Measurements from ENCODE around the gene RSRP1.

The RSRP1 gene

GRCh38 chr1:25256578-25256965 lies 9.3 kb upstream of the RSRP1 start:
- no peaks in the 10 kb centered on the region for H3K27me3 ChIP-seq (ENCODE audit: control insufficient read depth in 5 of 5, insufficient read depth in 4 of 5, low read length in 5 of 5)
- H3K4me3 ChIP-seq (ENCODE audit: low read depth in 1 of 5, low read length in 5 of 5): no peak overlapping the region
- peaks cover 0 to 3% (median 0%) of the 10 kb centered on the region in 5 donors for H3K4me1 ChIP-seq (ENCODE audit: control insufficient read depth in 5 of 5, insufficient read depth in 5 of 5, low read length in 5 of 5)
- H3K27ac ChIP-seq (ENCODE audit: low read depth, low read length): no peak overlapping the region
- no peaks in the 10 kb centered on the region for H3K36me3 ChIP-seq (ENCODE audit: control insufficient read depth in 5 of 5, insufficient read depth in 5 of 5, low read length in 5 of 5)
- H3K9ac ChIP-seq (ENCODE audit: low read length in 5 of 5): no peak overlapping the region
- H3K9me3 ChIP-seq (ENCODE audit: control insufficient read depth in 5 of 5, low read length in 5 of 5): no peaks in the 10 kb centered on the region

- H3K4me3 ChIP-seq (ENCODE audit: low read depth in 1 of 5, low read length in 5 of 5): no peak overlapping the region
- no peak overlapping the region for H3K27ac ChIP-seq (ENCODE audit: low read depth, low read length)
- H3K9ac ChIP-seq (ENCODE audit: low read length in 5 of 5): no peak overlapping the region
- no peaks in the 10 kb centered on the region for H3K9me3 ChIP-seq (ENCODE audit: control insufficient read depth in 5 of 5, low read length in 5 of 5)
- H3K36me3 ChIP-seq (ENCODE audit: control insufficient read depth in 5 of 5, insufficient read depth in 5 of 5, low read length in 5 of 5): no peaks in the 10 kb centered on the region
- peaks cover 0 to 3% (median 0%) of the 10 kb centered on the region in 5 donors for H3K4me1 ChIP-seq (ENCODE audit: control insufficient read depth in 5 of 5, insufficient read depth in 5 of 5, low read length in 5 of 5)
- no peaks in the 10 kb centered on the region for H3K27me3 ChIP-seq (ENCODE audit: control insufficient read depth in 5 of 5, insufficient read depth in 4 of 5, low read length in 5 of 5)
Observed at GRCh38 chr1:25255706-25256577, 8.7 kb upstream of the RSRP1 start.

GRCh38 chr1:25253911-25254310 lies 6.7 kb upstream of the RSRP1 start:
- Histone ChIP-seq H3K9me3 (ENCODE audit: control insufficient read depth in 5 of 5, low read length in 5 of 5) (no peaks in the 10 kb centered on the region), H3K27ac (ENCODE audit: low read depth, low read length) (no peak overlapping the region), H3K27me3 (ENCODE audit: control insufficient read depth in 5 of 5, insufficient read depth in 4 of 5, low read length in 5 of 5) (no peaks in the 10 kb centered on the region), H3K36me3 (ENCODE audit: control insufficient read depth in 5 of 5, insufficient read depth in 5 of 5, low read length in 5 of 5) (no peaks in the 10 kb centered on the region), H3K4me3 (ENCODE audit: low read depth in 1 of 5, low read length in 5 of 5) (no peak overlapping the region), H3K9ac (ENCODE audit: low read length in 5 of 5) (no peak overlapping the region), H3K4me1 (ENCODE audit: control insufficient read depth in 5 of 5, insufficient read depth in 5 of 5, low read length in 5 of 5) (no peaks in the 10 kb centered on the region)

- Histone ChIP-seq H3K4me1 (ENCODE audit: control insufficient read depth in 5 of 5, insufficient read depth in 5 of 5, low read length in 5 of 5) (peaks cover 2 to 40% (median 34%) of the 10 kb centered on the region in 5 donors), H3K4me3 (ENCODE audit: low read depth in 1 of 5, low read length in 5 of 5) (peak overlapping the region; percentile 62 to 99 (median 98)), H3K9me3 (ENCODE audit: control insufficient read depth in 5 of 5, low read length in 5 of 5) (no peaks in the 10 kb centered on the region), H3K27ac (ENCODE audit: low read depth, low read length) (peak overlapping the region; percentile 97), H3K27me3 (ENCODE audit: control insufficient read depth in 5 of 5, insufficient read depth in 4 of 5, low read length in 5 of 5) (no peaks in the 10 kb centered on the region), H3K36me3 (ENCODE audit: control insufficient read depth in 5 of 5, insufficient read depth in 5 of 5, low read length in 5 of 5) (peaks cover 18 to 24% (median 21%) of the 10 kb centered on the region in 5 donors), H3K9ac (ENCODE audit: low read length in 5 of 5) (peak overlapping the region in 4 of 5 donors; percentile 63 to 87 (median 72))
Observed at GRCh38 chr1:25247829-25248754, 838 bp upstream of the RSRP1 start.

GRCh38 chr1:25246600-25247023 lies 642 bp downstream of the RSRP1 start:
- Histone ChIP-seq H3K9me3 (ENCODE audit: control insufficient read depth in 5 of 5, low read length in 5 of 5) (no peaks in the 10 kb centered on the region), H3K36me3 (ENCODE audit: control insufficient read depth in 5 of 5, insufficient read depth in 5 of 5, low read length in 5 of 5) (peaks cover 28 to 38% (median 36%) of the 10 kb centered on the region in 5 donors), H3K27ac (ENCODE audit: low read depth, low read length) (peak overlapping the region; percentile 97), H3K4me1 (ENCODE audit: control insufficient read depth in 5 of 5, insufficient read depth in 5 of 5, low read length in 5 of 5) (peaks cover 2 to 40% (median 34%) of the 10 kb centered on the region in 5 donors), H3K4me3 (ENCODE audit: low read depth in 1 of 5, low read length in 5 of 5) (peak overlapping the region; percentile 85 to 99 (median 99)), H3K27me3 (ENCODE audit: control insufficient read depth in 5 of 5, insufficient read depth in 4 of 5, low read length in 5 of 5) (no peaks in the 10 kb centered on the region), H3K9ac (ENCODE audit: low read length in 5 of 5) (peak overlapping the region; percentile 77 to 98 (median 96))

GRCh38 chr1:25245809-25246599 lies 1.2 kb downstream of the RSRP1 start:
- Histone ChIP-seq H3K27ac (ENCODE audit: low read depth, low read length) (peak overlapping the region; percentile 97), H3K4me3 (ENCODE audit: low read depth in 1 of 5, low read length in 5 of 5) (peak overlapping the region; percentile 85 to 99 (median 99)), H3K9ac (ENCODE audit: low read length in 5 of 5) (peak overlapping the region; percentile 77 to 98 (median 96)), H3K9me3 (ENCODE audit: control insufficient read depth in 5 of 5, low read length in 5 of 5) (no peaks in the 10 kb centered on the region), H3K36me3 (ENCODE audit: control insufficient read depth in 5 of 5, insufficient read depth in 5 of 5, low read length in 5 of 5) (peaks cover 28 to 43% (median 36%) of the 10 kb centered on the region in 5 donors), H3K4me1 (ENCODE audit: control insufficient read depth in 5 of 5, insufficient read depth in 5 of 5, low read length in 5 of 5) (peaks cover 2 to 40% (median 35%) of the 10 kb centered on the region in 5 donors), H3K27me3 (ENCODE audit: control insufficient read depth in 5 of 5, insufficient read depth in 4 of 5, low read length in 5 of 5) (no peaks in the 10 kb centered on the region)

GRCh38 chr1:25245393-25245792 lies 1.9 kb downstream of the RSRP1 start:
- H3K4me3 ChIP-seq (ENCODE audit: low read depth in 1 of 5, low read length in 5 of 5): peak overlapping the region; percentile 85 to 99 (median 99)
- peak overlapping the region; percentile 97 for H3K27ac ChIP-seq (ENCODE audit: low read depth, low read length)
- no peaks in the 10 kb centered on the region for H3K27me3 ChIP-seq (ENCODE audit: control insufficient read depth in 5 of 5, insufficient read depth in 4 of 5, low read length in 5 of 5)
- peaks cover 28 to 43% (median 40%) of the 10 kb centered on the region in 5 donors for H3K36me3 ChIP-seq (ENCODE audit: control insufficient read depth in 5 of 5, insufficient read depth in 5 of 5, low read length in 5 of 5)
- H3K9me3 ChIP-seq (ENCODE audit: control insufficient read depth in 5 of 5, low read length in 5 of 5): no peaks in the 10 kb centered on the region
- H3K9ac ChIP-seq (ENCODE audit: low read length in 5 of 5): peak overlapping the region in 3 of 5 donors; percentile 77 to 98 (median 97)
- peaks cover 2 to 46% (median 42%) of the 10 kb centered on the region in 5 donors for H3K4me1 ChIP-seq (ENCODE audit: control insufficient read depth in 5 of 5, insufficient read depth in 5 of 5, low read length in 5 of 5)

- Histone ChIP-seq H3K4me1 (ENCODE audit: control insufficient read depth in 5 of 5, insufficient read depth in 5 of 5, low read length in 5 of 5) (peaks cover 2 to 59% (median 52%) of the 10 kb centered on the region in 5 donors), H3K27me3 (ENCODE audit: control insufficient read depth in 5 of 5, insufficient read depth in 4 of 5, low read length in 5 of 5) (no peaks in the 10 kb centered on the region), H3K9ac (ENCODE audit: low read length in 5 of 5) (no peak overlapping the region), H3K27ac (ENCODE audit: low read depth, low read length) (no peak overlapping the region), H3K4me3 (ENCODE audit: low read depth in 1 of 5, low read length in 5 of 5) (no peak overlapping the region), H3K36me3 (ENCODE audit: control insufficient read depth in 5 of 5, insufficient read depth in 5 of 5, low read length in 5 of 5) (peaks cover 28 to 43% (median 40%) of the 10 kb centered on the region in 5 donors), H3K9me3 (ENCODE audit: control insufficient read depth in 5 of 5, low read length in 5 of 5) (no peaks in the 10 kb centered on the region)
Observed at GRCh38 chr1:25243907-25244306, 3.3 kb downstream of the RSRP1 start.

Measured in subcutaneous abdominal adipose tissue (tissue), 5 donors.